Measurements from ENCODE around the gene LDLRAP1. TPM values are rescaled to one million over a fixed set of nuclear protein-coding genes. Genes with fewer than 3 reads are reported as not detected.
A peak's percentile ranks its signal among the peaks of the same experiment; 100 is the strongest.

LDLRAP1 gene
- total RNA-seq, 1 donor from 2014 or later, result 22.0 TPM

- DNase-seq, result peak; percentile 28
Observed at GRCh38 chr1:25609921-25610320, 66.5 kb downstream of the LDLRAP1 start.

- DNase-seq, result peak; percentile 25
Observed at GRCh38 chr1:25610822-25611630, 67.6 kb downstream of the LDLRAP1 start.

GRCh38 chr1:25611843-25612242 is 68.4 kb downstream of the LDLRAP1 start:
- DNase-seq, result no peak

GRCh38 chr1:25612421-25612820 is 69.0 kb downstream of the LDLRAP1 start:
- DNase-seq, result no peak

- DNase-seq, result no peak
Observed at GRCh38 chr1:25613091-25613490, 69.7 kb downstream of the LDLRAP1 start.

- no peak for DNase-seq
Observed at GRCh38 chr1:25614501-25615171, 71.2 kb downstream of the LDLRAP1 start.

- no peak for DNase-seq
Observed at GRCh38 chr1:25615172-25615541, 71.8 kb downstream of the LDLRAP1 start.

GRCh38 chr1:25615563-25616094 is 72.2 kb downstream of the LDLRAP1 start:
- DNase-seq, result no peak

GRCh38 chr1:25616095-25616986 is 72.9 kb downstream of the LDLRAP1 start, which contains the start of gene MAN1C1:
Gene MAN1C1 (plus strand): TSS chr1:25616791. CDS start chr1:25617798, 1,007 bp downstream.
- peak; percentile 84 for DNase-seq

- DNase-seq, result no peak
Observed at GRCh38 chr1:25616987-25617624, 73.7 kb downstream of the LDLRAP1 start.

- no peak for DNase-seq
Observed at GRCh38 chr1:25617625-25618432, 74.4 kb downstream of the LDLRAP1 start.

GRCh38 chr1:25618433-25618808 is 75.0 kb downstream of the LDLRAP1 start:
- no peak for DNase-seq

Other genes with a start within 250 kb of the LDLRAP1 start
- 171 and 248 TPM in 2 replicates for gene TMEM50A, start 205.3 kb upstream of the LDLRAP1 start, total RNA-seq
- 0.34 and 0.93 TPM in 2 replicates for gene RHCE, start 122.8 kb upstream of the LDLRAP1 start, total RNA-seq
- gene MACO1, start 112.7 kb upstream of the LDLRAP1 start, total RNA-seq, result 28.5 and 29.1 TPM in 2 replicates
- gene MAN1C1, start 73.2 kb downstream of the LDLRAP1 start, total RNA-seq, result 2.5 and 3.1 TPM in 2 replicates